ENCODE measurements around the gene MERTK.
"Not testable (repeated sequence)": the region's sequence is repeated elsewhere in the genome, so short reads cannot be mapped to it uniquely, and the experiment has no call there.

DNA sequence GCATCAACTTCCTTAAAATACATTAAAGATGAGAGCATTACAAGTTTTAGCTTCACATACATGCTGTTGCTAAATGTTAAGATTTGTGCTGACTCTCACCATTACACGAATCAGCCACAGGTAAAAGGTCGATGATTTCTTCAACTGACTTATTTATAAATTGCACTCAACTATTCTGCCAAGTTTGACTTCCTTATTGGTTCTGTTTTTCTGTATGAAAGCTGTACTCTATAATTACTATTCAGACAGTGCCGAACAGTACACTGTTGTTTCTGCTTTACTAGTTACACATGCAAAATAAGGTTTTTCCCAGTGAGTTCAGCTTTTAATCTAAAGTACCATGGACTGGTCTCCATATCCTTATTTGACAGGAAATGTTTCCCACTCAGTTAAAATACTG lies 33.3 kb upstream of the MERTK start:
- TF ChIP-seq POLR2AphosphoS5, POLR2A (IDR thresholded peaks at IDR 0.05): not testable (repeated sequence)
- TF ChIP-seq, protein P1, sequence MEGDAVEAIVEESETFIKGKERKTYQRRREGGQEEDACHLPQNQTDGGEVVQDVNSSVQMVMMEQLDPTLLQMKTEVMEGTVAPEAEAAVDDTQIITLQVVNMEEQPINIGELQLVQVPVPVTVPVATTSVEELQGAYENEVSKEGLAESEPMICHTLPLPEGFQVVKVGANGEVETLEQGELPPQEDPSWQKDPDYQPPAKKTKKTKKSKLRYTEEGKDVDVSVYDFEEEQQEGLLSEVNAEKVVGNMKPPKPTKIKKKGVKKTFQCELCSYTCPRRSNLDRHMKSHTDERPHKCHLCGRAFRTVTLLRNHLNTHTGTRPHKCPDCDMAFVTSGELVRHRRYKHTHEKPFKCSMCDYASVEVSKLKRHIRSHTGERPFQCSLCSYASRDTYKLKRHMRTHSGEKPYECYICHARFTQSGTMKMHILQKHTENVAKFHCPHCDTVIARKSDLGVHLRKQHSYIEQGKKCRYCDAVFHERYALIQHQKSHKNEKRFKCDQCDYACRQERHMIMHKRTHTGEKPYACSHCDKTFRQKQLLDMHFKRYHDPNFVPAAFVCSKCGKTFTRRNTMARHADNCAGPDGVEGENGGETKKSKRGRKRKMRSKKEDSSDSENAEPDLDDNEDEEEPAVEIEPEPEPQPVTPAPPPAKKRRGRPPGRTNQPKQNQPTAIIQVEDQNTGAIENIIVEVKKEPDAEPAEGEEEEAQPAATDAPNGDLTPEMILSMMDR (IDR thresholded peaks at IDR 0.05): not testable (repeated sequence)

Measured in suprapubic skin (tissue), 4 donors.